Measurements from ENCODE around the gene CKMT2.
"Not testable (repeated sequence)": the region's sequence is repeated elsewhere in the genome, so short reads cannot be mapped to it uniquely, and the experiment has no call there.

CKMT2 gene

DNA sequence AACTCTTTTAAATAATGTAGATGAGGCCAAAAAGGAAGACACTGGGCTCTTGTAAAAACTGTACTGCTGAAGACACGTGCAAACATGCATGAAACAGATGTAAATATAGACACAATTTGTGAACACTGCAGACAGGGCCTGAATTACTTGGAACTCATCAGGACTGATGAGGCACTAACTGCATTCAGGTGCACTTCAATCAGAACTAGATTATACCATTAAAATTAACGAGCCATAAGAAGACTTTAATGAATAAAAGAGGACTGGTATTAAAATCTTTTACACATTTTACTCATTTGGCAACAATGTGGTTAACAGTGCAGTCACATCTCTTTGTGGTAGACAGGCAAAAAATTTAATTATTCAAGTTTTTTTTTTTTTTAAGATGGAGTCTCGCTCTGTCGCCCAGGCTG, 54.9 kb downstream of the CKMT2 start:
- no peak for TF ChIP-seq CTCF (IDR thresholded peaks at IDR 0.05)
- TF ChIP-seq ZFX (IDR thresholded peaks at IDR 0.05; ENCODE audit: borderline replicate concordance) = no peak
- no peak overlapping the region for H3K27ac ChIP-seq

GRCh38 chr5:81290146-81290545, 57.0 kb downstream of the CKMT2 start:
- no peak for TF ChIP-seq ZFX (IDR thresholded peaks at IDR 0.05; ENCODE audit: borderline replicate concordance)
- TF ChIP-seq CTCF (IDR thresholded peaks at IDR 0.05) = no peak
- H3K27ac ChIP-seq = no peak overlapping the region

- H3K27ac ChIP-seq = no peak overlapping the region
Measured at GRCh38 chr5:81292130-81292529, 59.0 kb downstream of the CKMT2 start.

GRCh38 chr5:81294021-81294420, 60.9 kb downstream of the CKMT2 start:
- H3K27ac ChIP-seq = not testable (repeated sequence)

More at GRCh38 chr5:81292130-81292529, 59.0 kb downstream of the CKMT2 start:
- no peak for TF ChIP-seq ZFX (IDR thresholded peaks at IDR 0.05; ENCODE audit: borderline replicate concordance)
- no peak for TF ChIP-seq CTCF (IDR thresholded peaks at IDR 0.05)

DNA sequence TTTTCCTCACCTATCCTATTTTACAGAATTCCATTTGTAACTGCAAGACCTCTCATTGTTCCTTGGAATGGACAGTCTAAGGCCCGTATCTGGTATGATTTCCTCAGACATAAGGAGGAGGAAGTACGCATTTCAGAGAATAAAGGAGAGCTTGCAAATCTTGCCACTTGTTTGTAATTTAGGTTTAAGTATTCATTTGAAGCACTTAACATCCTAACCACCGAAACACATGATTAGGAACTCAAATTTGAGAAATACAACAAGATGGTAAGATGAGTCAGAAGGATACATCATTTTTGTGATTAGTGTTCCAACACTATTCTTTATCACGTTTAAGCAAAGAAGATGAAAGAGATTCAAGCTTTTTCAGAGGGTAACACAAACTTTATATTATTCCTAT, 64.4 kb downstream of the CKMT2 start:
- no peak overlapping the region for H3K27ac ChIP-seq
- TF ChIP-seq CTCF (IDR thresholded peaks at IDR 0.05) = no peak
- TF ChIP-seq ZFX (IDR thresholded peaks at IDR 0.05; ENCODE audit: borderline replicate concordance) = no peak

DNA sequence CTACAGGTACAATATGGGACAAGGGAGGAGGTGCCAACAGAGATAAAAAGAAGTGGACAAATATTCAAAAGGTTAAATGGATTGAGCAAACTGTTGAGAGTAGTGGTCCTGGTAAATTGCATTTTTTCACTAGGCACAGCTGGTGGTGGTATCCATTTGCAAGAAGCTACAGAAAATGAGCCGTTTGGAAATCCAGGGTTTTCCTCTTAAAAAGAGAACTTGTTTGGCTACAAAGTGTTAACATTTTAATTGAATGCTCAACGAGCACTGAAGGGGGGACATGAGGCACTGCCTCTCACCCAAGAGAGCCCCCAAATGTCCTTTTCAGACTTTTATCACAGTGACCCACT, 67.8 kb downstream of the CKMT2 start:
- H3K27ac ChIP-seq = peak overlapping the region; percentile 79
- TF ChIP-seq CTCF (IDR thresholded peaks at IDR 0.05) (no peak), ZFX (IDR thresholded peaks at IDR 0.05; ENCODE audit: borderline replicate concordance) (no peak)

- peak within 1 kb of the TSS; percentile 79 for H3K27ac ChIP-seq
- peak; percentile 32 for TF ChIP-seq CTCF (IDR thresholded peaks at IDR 0.05)
- no peak for TF ChIP-seq ZFX (IDR thresholded peaks at IDR 0.05; ENCODE audit: borderline replicate concordance)
Measured at GRCh38 chr5:81301271-81302015, 68.3 kb downstream of the CKMT2 start, which contains the start of gene ZCCHC9. TSS of gene ZCCHC9 (plus strand) at chr5:81301587. CDS start at chr5:81304758, 3,171 bp downstream.

DNA sequence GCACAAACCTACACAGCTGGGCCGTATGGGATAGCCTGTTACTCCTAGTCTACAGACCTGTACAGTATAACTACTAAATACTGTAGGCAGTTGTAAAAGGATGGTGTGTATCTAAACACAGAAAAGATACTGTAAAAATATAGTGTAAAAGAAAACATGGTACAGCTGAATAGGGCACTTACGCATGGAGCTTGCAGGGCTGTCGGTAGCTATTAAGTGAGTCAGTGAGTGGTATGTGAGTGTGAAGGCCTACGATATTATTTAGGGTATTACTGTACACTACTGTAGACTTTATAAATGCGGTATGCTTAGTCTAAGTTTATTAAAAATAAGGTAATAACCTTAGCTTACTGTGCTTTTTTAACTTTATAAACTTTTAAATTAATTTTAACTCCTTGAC, 69.5 kb downstream of the CKMT2 start:
- TF ChIP-seq CTCF (IDR thresholded peaks at IDR 0.05) (no peak), ZFX (IDR thresholded peaks at IDR 0.05; ENCODE audit: borderline replicate concordance) (no peak)
- no peak overlapping the region for H3K27ac ChIP-seq

Data from 22Rv1 (cell line).